HG03097 (cell line): Measurements from ENCODE around the gene RBSN.

Experiments used
- ATAC-seq: cut with Tn5 transposase; IDR thresholded peaks from one replicate; pipeline ENCODE4 v1.9.1; 2021; ENCODE audit not compliant: unreplicated experiment, low FRiP score

The RBSN gene

GRCh38 chr3:15102256-15102655 lies 3.3 kb upstream of the RBSN start:
- ATAC-seq = no peak

GRCh38 chr3:15099364-15100098 lies 583 bp upstream of the RBSN start:
- ATAC-seq = no peak

GRCh38 chr3:15097891-15098290 lies 1.1 kb downstream of the RBSN start:
- ATAC-seq = no peak

GRCh38 chr3:15096046-15096445 lies 2.9 kb downstream of the RBSN start:
- ATAC-seq = no peak

- no peak for ATAC-seq
Measured at GRCh38 chr3:15094187-15094875, 4.6 kb downstream of the RBSN start.

- no peak for ATAC-seq
Measured at GRCh38 chr3:15092686-15093085, 6.3 kb downstream of the RBSN start.

GRCh38 chr3:15091575-15091974 lies 7.4 kb downstream of the RBSN start:
- ATAC-seq = no peak

GRCh38 chr3:15089201-15089600 lies 9.7 kb downstream of the RBSN start:
- ATAC-seq = no peak

GRCh38 chr3:15086699-15087098 lies 12.2 kb downstream of the RBSN start:
- ATAC-seq = no peak

GRCh38 chr3:15086263-15086662 lies 12.7 kb downstream of the RBSN start:
- ATAC-seq = no peak

GRCh38 chr3:15083252-15083651 lies 15.7 kb downstream of the RBSN start:
- no peak for ATAC-seq

GRCh38 chr3:15081960-15082664 lies 16.8 kb downstream of the RBSN start:
- no peak for ATAC-seq

- ATAC-seq = no peak
Measured at GRCh38 chr3:15079091-15079490, 19.9 kb downstream of the RBSN start.

- ATAC-seq = no peak
Measured at GRCh38 chr3:15074500-15074899, 24.4 kb downstream of the RBSN start.

- no peak for ATAC-seq
Measured at GRCh38 chr3:15071699-15072098, 27.2 kb downstream of the RBSN start.

GRCh38 chr3:15069441-15069840 lies 29.5 kb downstream of the RBSN start:
- ATAC-seq = no peak

- no peak for ATAC-seq
Measured at GRCh38 chr3:15066467-15066866, 32.5 kb downstream of the RBSN start.

GRCh38 chr3:15065550-15066007 lies 33.4 kb downstream of the RBSN start:
- no peak for ATAC-seq

GRCh38 chr3:15064835-15065549 lies 34.0 kb downstream of the RBSN start, which contains the start of gene MRPS25:
TSS of gene MRPS25 (minus strand) at chr3:15065315. CDS start at chr3:15065194, 121 bp downstream.
- peak; percentile 97 for ATAC-seq

GRCh38 chr3:15064299-15064834 lies 34.6 kb downstream of the RBSN start:
- ATAC-seq = no peak
